Astrocyte (in vitro differentiated cells and primary cell): ENCODE measurements around the gene C16orf96.

Experiments used
- CTCF ChIP-seq: IDR thresholded peaks from 2 replicates; pipeline ENCODE4 v1.5.1; 2011; ENCODE audit warnings: low read depth, mild to moderate bottlenecking, inconsistent platforms, low read length, moderate library complexity; ENCODE audit not compliant: insufficient read depth
- EZH2 ChIP-seq: IDR thresholded peaks from 2 replicates; pipeline ENCODE4 v1.6.1; 2012; ENCODE audit warnings: mild to moderate bottlenecking, low read length, inconsistent platforms; ENCODE audit not compliant: insufficient read depth

GRCh38 chr16:4532238-4532637, 23.9 kb upstream of the C16orf96 start:
- TF ChIP-seq CTCF (no peak), EZH2 (no peak)
